ENCODE measurements around the gene RPL18. TPM values are rescaled to one million over a fixed set of nuclear protein-coding genes. Genes with fewer than 3 reads are reported as not detected.
A peak's percentile ranks its signal among the peaks of the same experiment; 100 is the strongest.

RPL18 gene
- total and polyA plus RNA-seq, 9 of the 15 experiments (the other 6 are each of a cell fraction or from before 2014, with no cell fraction given) = 312 to 2,635 (median 1,653) TPM

DNA sequence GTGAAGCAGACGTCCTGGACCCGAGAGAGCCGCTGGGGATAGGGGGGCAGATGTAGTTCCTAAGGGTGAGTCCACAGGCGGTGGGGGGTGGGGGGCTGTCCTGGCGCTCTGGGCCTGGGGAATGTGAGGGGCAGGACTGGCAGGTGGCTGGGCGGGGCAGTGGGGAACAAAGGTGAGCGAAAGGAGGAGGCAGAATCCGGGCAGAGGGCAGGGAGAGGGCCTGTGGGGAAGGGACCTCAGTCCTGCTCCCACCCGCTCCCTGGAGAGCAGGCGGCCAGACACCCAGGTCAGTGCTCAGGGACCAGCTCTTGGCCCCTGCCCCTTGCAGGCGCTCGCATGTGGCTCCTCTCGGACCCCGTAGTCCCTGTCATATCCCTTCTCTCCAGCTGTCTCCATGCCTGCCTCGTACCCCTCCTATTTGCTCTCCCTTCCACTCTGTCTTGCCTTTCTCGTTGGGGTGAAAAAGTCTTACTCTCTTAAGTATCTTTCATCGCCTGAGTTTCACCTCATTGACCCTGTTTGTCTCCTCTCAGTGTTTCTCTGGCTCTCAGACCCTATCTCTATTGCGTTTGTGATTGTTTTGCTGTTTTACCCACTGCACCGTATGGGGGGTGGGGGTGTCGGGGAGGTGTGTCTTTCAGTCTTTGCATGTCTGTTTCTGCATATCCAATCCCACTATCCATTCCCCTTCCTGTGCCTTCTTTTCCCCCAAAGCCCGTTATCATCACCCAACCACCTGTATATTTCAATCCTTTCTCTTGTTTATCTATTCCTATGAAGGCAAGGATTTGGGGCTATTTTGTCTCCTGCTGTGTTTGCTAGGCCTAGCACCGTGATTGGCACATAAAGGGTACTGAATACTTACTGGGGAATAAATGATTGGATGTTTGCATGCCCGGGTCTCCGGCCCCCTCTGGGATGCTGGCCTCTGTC is 6.1 kb upstream of the RPL18 start:
- peaks cover 19 to 64% of the 10 kb centered on the region in 2 experiments for H3K4me1 ChIP-seq (replicated peaks in 1 of 2; ENCODE audit: control insufficient read depth in 2 of 2, insufficient read depth in 2 of 2, low read length in 2 of 2)
- no TSS peak for BruUV-seq (replicated peaks)
- H3K9me3 ChIP-seq (replicated peaks; ENCODE audit: control insufficient read depth, insufficient read depth, low read depth, low read length) = no peaks in the 10 kb centered on the region
- peak overlapping the region; percentile 84 for H3K4me2 ChIP-seq (ENCODE audit: insufficient read depth, low read length)
- no peak overlapping the region for H2AFZ ChIP-seq (ENCODE audit: low read depth, low read length)
- 28% methylated on average over 17 of the region's 24 CpGs for WGBS (ENCODE audit: insufficient coverage, low coverage, missing lambda C conversion rate)
- DNase-seq (ENCODE audit: extremely low read depth in 1 of 4, low spot score in 3 of 4) = peak in 1 of 4 experiments; percentile 10
- ChIA-PET POLR2A (interaction anchor here (0.9 to 2.2 kb wide), 3 partner anchors 8 to 12 kb away, joined by 3 to 13 read pairs (median 6); partner anchors contain the start of gene DBP), CTCF (ENCODE audit: low intra/inter-chr PET ratio) (no interaction called here)
- peak overlapping the region; percentile 49 for H3K4me3 ChIP-seq
- H3K27me3 ChIP-seq (ENCODE audit: control insufficient read depth in 2 of 2, insufficient read depth in 2 of 2, low read length in 2 of 2) = no peaks in the 10 kb centered on the region
- ATAC-seq = no peak
- intact Hi-C loops (cut with micrococcal nuclease) (no loop called here), in situ Hi-C loops (cut with MboI) (no loop called here)
- FAIRE-seq = no peak
- no peaks in the 10 kb centered on the region for H4K20me1 ChIP-seq (replicated peaks; ENCODE audit: control insufficient read depth, insufficient read depth, low read length)
- H3K27ac ChIP-seq (ENCODE audit: extremely low read depth, low read depth, low read length) = no peak overlapping the region
- no peaks in the 10 kb centered on the region for H3K9me1 ChIP-seq (ENCODE audit: control insufficient read depth, insufficient read depth, low read length)
- H3K36me3 ChIP-seq (ENCODE audit: control insufficient read depth, insufficient read depth, low read length) = peaks cover 5% of the 10 kb centered on the region; the same call in 1 of the 3 replicates
- peaks cover 3% of the 10 kb centered on the region; the same call in 1 of the 3 replicates for H3K79me2 ChIP-seq (ENCODE audit: control insufficient read depth, insufficient read depth, low read length)
- peak overlapping the region; percentile 36 to 73; a peak in 3 of 4 replicates for H3K9ac ChIP-seq (ENCODE audit: insufficient read depth in 1 of 2, low read depth in 2 of 2, low read length in 2 of 2)
- no peak for TF ChIP-seq ZBTB43 (CRISPR knock-in tag; IDR thresholded peaks at IDR 0.05)
- TF ChIP-seq, protein P1, sequence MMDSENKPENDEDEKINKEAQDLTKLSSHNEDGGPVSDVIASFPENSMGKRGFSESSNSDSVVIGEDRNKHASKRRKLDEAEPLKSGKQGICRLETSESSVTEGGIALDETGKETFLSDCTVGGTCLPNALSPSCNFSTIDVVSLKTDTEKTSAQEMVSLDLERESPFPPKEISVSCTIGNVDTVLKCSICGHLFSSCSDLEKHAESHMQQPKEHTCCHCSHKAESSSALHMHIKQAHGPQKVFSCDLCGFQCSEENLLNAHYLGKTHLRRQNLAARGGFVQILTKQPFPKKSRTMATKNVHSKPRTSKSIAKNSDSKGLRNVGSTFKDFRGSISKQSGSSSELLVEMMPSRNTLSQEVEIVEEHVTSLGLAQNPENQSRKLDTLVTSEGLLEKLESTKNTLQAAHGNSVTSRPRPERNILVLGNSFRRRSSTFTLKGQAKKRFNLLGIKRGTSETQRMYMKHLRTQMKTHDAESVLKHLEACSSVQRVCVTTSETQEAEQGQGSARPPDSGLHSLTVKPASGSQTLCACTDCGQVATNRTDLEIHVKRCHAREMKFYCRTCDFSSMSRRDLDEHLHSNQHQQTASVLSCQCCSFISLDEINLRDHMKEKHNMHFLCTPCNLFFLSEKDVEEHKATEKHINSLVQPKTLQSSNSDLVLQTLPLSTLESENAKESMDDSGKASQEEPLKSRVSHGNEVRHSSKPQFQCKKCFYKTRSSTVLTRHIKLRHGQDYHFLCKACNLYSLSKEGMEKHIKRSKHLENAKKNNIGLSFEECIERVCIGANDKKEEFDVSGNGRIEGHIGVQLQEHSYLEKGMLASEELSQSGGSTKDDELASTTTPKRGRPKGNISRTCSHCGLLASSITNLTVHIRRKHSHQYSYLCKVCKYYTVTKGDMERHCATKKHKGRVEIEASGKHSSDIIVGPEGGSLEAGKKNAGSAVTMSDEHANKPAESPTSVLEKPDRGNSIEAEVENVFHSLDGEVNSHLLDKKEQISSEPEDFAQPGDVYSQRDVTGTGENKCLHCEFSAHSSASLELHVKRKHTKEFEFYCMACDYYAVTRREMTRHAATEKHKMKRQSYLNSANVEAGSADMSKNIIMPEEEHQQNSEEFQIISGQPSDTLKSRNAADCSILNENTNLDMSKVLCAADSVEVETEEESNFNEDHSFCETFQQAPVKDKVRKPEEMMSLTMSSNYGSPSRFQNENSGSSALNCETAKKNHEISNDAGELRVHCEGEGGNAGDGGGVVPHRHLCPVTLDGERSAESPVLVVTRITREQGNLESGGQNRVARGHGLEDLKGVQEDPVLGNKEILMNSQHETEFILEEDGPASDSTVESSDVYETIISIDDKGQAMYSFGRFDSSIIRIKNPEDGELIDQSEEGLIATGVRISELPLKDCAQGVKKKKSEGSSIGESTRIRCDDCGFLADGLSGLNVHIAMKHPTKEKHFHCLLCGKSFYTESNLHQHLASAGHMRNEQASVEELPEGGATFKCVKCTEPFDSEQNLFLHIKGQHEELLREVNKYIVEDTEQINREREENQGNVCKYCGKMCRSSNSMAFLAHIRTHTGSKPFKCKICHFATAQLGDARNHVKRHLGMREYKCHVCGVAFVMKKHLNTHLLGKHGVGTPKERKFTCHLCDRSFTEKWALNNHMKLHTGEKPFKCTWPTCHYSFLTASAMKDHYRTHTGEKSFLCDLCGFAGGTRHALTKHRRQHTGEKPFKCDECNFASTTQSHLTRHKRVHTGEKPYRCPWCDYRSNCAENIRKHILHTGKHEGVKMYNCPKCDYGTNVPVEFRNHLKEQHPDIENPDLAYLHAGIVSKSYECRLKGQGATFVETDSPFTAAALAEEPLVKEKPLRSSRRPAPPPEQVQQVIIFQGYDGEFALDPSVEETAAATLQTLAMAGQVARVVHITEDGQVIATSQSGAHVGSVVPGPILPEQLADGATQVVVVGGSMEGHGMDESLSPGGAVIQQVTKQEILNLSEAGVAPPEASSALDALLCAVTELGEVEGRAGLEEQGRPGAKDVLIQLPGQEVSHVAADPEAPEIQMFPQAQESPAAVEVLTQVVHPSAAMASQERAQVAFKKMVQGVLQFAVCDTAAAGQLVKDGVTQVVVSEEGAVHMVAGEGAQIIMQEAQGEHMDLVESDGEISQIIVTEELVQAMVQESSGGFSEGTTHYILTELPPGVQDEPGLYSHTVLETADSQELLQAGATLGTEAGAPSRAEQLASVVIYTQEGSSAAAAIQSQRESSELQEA (IDR thresholded peaks at IDR 0.05; ENCODE audit: low read depth) = peak; percentile 76
- 0 out of 2 replicates have a peak, but pooled peaks have one; percentile 13 for TF ChIP-seq MTA2 (IDR thresholded peaks at IDR 0.05; ENCODE audit: low read depth)
- TF ChIP-seq KDM1A (IDR thresholded peaks at IDR 0.05) = peak; percentile 95 to 96
- TF ChIP-seq SIN3B (IDR thresholded peaks at IDR 0.05; ENCODE audit: low read depth) = no peak
- TF ChIP-seq FOXK2 (conservative IDR thresholded peaks at IDR 0.05 in 1 of 2, IDR thresholded peaks at IDR 0.05 in 1 of 2; ENCODE audit: low read depth in 2 of 2) = 0 out of 4 replicates have a peak, but pooled peaks of 1 of the 2 experiments have one; percentile 16
- TF ChIP-seq ZHX1 (conservative IDR thresholded peaks at IDR 0.05; ENCODE audit: low read length) = no peak
- TF ChIP-seq ARID1B (IDR thresholded peaks at IDR 0.05) = peak; percentile 63

All from K562 (cell line).